ENCODE data around the gene EML1.
A peak's percentile ranks its signal among the peaks of the same experiment; 100 is the strongest.

Gene EML1

GRCh38 chr14:99863059-99863458, 69.8 kb downstream of the EML1 start:
- H3K27ac ChIP-seq = peak overlapping the region; percentile 31; the same call in 1 of the 2 replicates

GRCh38 chr14:99865408-99865807, 72.2 kb downstream of the EML1 start:
- TF ChIP-seq CTCF (IDR thresholded peaks at IDR 0.05) (no peak), ZFX (IDR thresholded peaks at IDR 0.05; ENCODE audit: borderline replicate concordance) (no peak)
- no peak overlapping the region for H3K27ac ChIP-seq

More at GRCh38 chr14:99863059-99863458, 69.8 kb downstream of the EML1 start:
- TF ChIP-seq CTCF (IDR thresholded peaks at IDR 0.05) (no peak), ZFX (IDR thresholded peaks at IDR 0.05; ENCODE audit: borderline replicate concordance) (no peak)

- TF ChIP-seq CTCF (IDR thresholded peaks at IDR 0.05) = no peak
- TF ChIP-seq ZFX (IDR thresholded peaks at IDR 0.05; ENCODE audit: borderline replicate concordance) = no peak
- H3K27ac ChIP-seq = no peak overlapping the region
These were observed 77.4 kb downstream of the EML1 start for GRCh38 chr14:99870617-99871016.

- H3K27ac ChIP-seq = no peak overlapping the region
- no peak for TF ChIP-seq ZFX (IDR thresholded peaks at IDR 0.05; ENCODE audit: borderline replicate concordance)
These were observed 78.6 kb downstream of the EML1 start for GRCh38 chr14:99871771-99872170.

GRCh38 chr14:99872786-99873440, 79.7 kb downstream of the EML1 start:
- TF ChIP-seq CTCF (IDR thresholded peaks at IDR 0.05) (no peak), ZFX (IDR thresholded peaks at IDR 0.05; ENCODE audit: borderline replicate concordance) (no peak)
- H3K27ac ChIP-seq = no peak overlapping the region

GRCh38 chr14:99873653-99874052, 80.4 kb downstream of the EML1 start:
- no peak overlapping the region for H3K27ac ChIP-seq
- no peak for TF ChIP-seq ZFX (IDR thresholded peaks at IDR 0.05; ENCODE audit: borderline replicate concordance)
- TF ChIP-seq CTCF (IDR thresholded peaks at IDR 0.05) = no peak

GRCh38 chr14:99874306-99874705, 81.1 kb downstream of the EML1 start:
- TF ChIP-seq ZFX (IDR thresholded peaks at IDR 0.05; ENCODE audit: borderline replicate concordance) (no peak), CTCF (IDR thresholded peaks at IDR 0.05) (no peak)
- no peak overlapping the region for H3K27ac ChIP-seq

- TF ChIP-seq CTCF (IDR thresholded peaks at IDR 0.05) = no peak
- no peak for TF ChIP-seq ZFX (IDR thresholded peaks at IDR 0.05; ENCODE audit: borderline replicate concordance)
- no peak overlapping the region for H3K27ac ChIP-seq
These were observed 82.2 kb downstream of the EML1 start for GRCh38 chr14:99875421-99875820.

Measured in 22Rv1 (cell line).